Astrocyte (in vitro differentiated cells and primary cell): ENCODE data around the gene DYNLT2B. TPM values are rescaled to one million over a fixed set of nuclear protein-coding genes. Genes with fewer than 3 reads are reported as not detected.

Experiments
- DNase-seq: peaks from one replicate; pipeline ENCODE4 v3.0.0-alpha.2; 2010; ENCODE audit warnings: low read depth
- FAIRE-seq: peaks from 2 replicates; lab custom pipeline; 2011; peaks lifted over from hg19 to GRCh38; lab: Jason Lieb, UNC
- H2AFZ ChIP-seq: 2 replicates; pipeline ENCODE4 v1.6.0; 2012; ENCODE audit warnings: low read depth, low read length, inconsistent platforms
- H3K27ac ChIP-seq: 2 replicates; pipeline ENCODE4 v1.5.1; 2011; ENCODE audit warnings: low read depth, low read length, inconsistent platforms
- H3K27me3 ChIP-seq: 2 replicates; pipeline ENCODE4 v1.6.0; 2011; ENCODE audit warnings: low read length, inconsistent platforms; ENCODE audit not compliant: insufficient read depth
- H3K36me3 ChIP-seq: 2 replicates; pipeline ENCODE4 v1.5.1; 2011; ENCODE audit warnings: low read length, inconsistent platforms; ENCODE audit not compliant: insufficient read depth
- H3K4me1 ChIP-seq: 2 replicates; pipeline ENCODE4 v1.5.1; 2011; ENCODE audit warnings: low read length, inconsistent platforms; ENCODE audit not compliant: insufficient read depth
- H3K4me2 ChIP-seq: 2 replicates; pipeline ENCODE4 v1.6.0; 2012; ENCODE audit warnings: low read length, inconsistent platforms
- H3K4me3 ChIP-seq: 2 replicates; pipeline ENCODE4 v1.5.1; 2011; ENCODE audit warnings: low read depth, mild to moderate bottlenecking, low read length, inconsistent platforms; ENCODE audit not compliant: insufficient read depth
- H3K79me2 ChIP-seq: 2 replicates; pipeline ENCODE4 v1.6.0; 2012; ENCODE audit warnings: mild to moderate bottlenecking, low read length, inconsistent platforms; ENCODE audit not compliant: insufficient read depth
- H3K9ac ChIP-seq: 2 replicates; pipeline ENCODE4 v1.6.0; 2012; ENCODE audit warnings: mild to moderate bottlenecking, low read length, inconsistent platforms
- H3K9me3 ChIP-seq: 2 replicates; pipeline ENCODE4 v1.5.1; 2012; ENCODE audit warnings: low read depth, mild to moderate bottlenecking, low read length, inconsistent platforms; ENCODE audit not compliant: insufficient read depth
- H4K20me1 ChIP-seq: 2 replicates; pipeline ENCODE4 v1.6.0; 2012; ENCODE audit warnings: low read length, inconsistent platforms; ENCODE audit not compliant: insufficient read depth
- H3K27ac Mint-ChIP-seq: one replicate; pipeline ENCODE4 v1.8.0; 2021; ENCODE audit warnings: mild to moderate bottlenecking, mixed read lengths; ENCODE audit not compliant: unreplicated experiment
- H3K27me3 Mint-ChIP-seq: one replicate; pipeline ENCODE4 v1.8.0; 2021; ENCODE audit warnings: low read depth, mixed read lengths; ENCODE audit not compliant: unreplicated experiment
- H3K36me3 Mint-ChIP-seq: one replicate; pipeline ENCODE4 v1.8.0; 2021; ENCODE audit warnings: low read depth, mixed read lengths; ENCODE audit not compliant: unreplicated experiment
- H3K4me1 Mint-ChIP-seq: one replicate; pipeline ENCODE4 v1.8.0; 2021; ENCODE audit warnings: low read depth, mixed read lengths; ENCODE audit not compliant: unreplicated experiment
- H3K4me3 Mint-ChIP-seq: one replicate; pipeline ENCODE4 v1.8.0; 2021; ENCODE audit warnings: mild to moderate bottlenecking, moderate library complexity, mixed read lengths; ENCODE audit not compliant: unreplicated experiment
- H3K9me3 Mint-ChIP-seq: one replicate; pipeline ENCODE4 v1.8.0; 2021; ENCODE audit warnings: mild to moderate bottlenecking, mixed read lengths; ENCODE audit not compliant: unreplicated experiment
- CTCF ChIP-seq: IDR thresholded peaks from 2 replicates; pipeline ENCODE4 v1.5.1; 2011; ENCODE audit warnings: low read depth, mild to moderate bottlenecking, inconsistent platforms, low read length, moderate library complexity; ENCODE audit not compliant: insufficient read depth
- EZH2 ChIP-seq: IDR thresholded peaks from 2 replicates; pipeline ENCODE4 v1.6.1; 2012; ENCODE audit warnings: mild to moderate bottlenecking, low read length, inconsistent platforms; ENCODE audit not compliant: insufficient read depth
- total RNA-seq: library from RNA; stranded (reverse); gene quantifications from 2 replicates; pipeline ENCODE4 v1.2.1, GENCODE V29; 2021

Gene DYNLT2B
- total RNA-seq, 1 donor from 2014 or later: 10.9 TPM

GRCh38 chr3:196263819-196264218 is 54.2 kb downstream of the DYNLT2B start:
- TF ChIP-seq CTCF: no peak
- no peak overlapping the region for H3K4me2 ChIP-seq
- H4K20me1 ChIP-seq: peaks cover 24% of the 10 kb centered on the region
- no peak overlapping the region for H3K27ac ChIP-seq
- peaks cover 9% of the 10 kb centered on the region for H3K4me1 ChIP-seq
- no peak for DNase-seq
- no peak for FAIRE-seq
- no peak overlapping the region for H3K4me3 ChIP-seq
- no peak overlapping the region for H3K4me3 Mint-ChIP-seq
- peaks cover 3% of the 10 kb centered on the region for H3K4me1 Mint-ChIP-seq
- peaks cover 10% of the 10 kb centered on the region for H3K36me3 Mint-ChIP-seq
- H3K9me3 ChIP-seq: no peaks in the 10 kb centered on the region
- peak overlapping the region; percentile 20 for H3K27ac Mint-ChIP-seq
- no peaks in the 10 kb centered on the region for H3K27me3 ChIP-seq
- no peaks in the 10 kb centered on the region for H3K27me3 Mint-ChIP-seq
- no peak overlapping the region for H3K9ac ChIP-seq
- peaks cover 18% of the 10 kb centered on the region for H3K36me3 ChIP-seq
- H3K79me2 ChIP-seq: peaks cover 46% of the 10 kb centered on the region
- no peak overlapping the region for H2AFZ ChIP-seq
- peaks cover 2% of the 10 kb centered on the region for H3K9me3 Mint-ChIP-seq

DNA sequence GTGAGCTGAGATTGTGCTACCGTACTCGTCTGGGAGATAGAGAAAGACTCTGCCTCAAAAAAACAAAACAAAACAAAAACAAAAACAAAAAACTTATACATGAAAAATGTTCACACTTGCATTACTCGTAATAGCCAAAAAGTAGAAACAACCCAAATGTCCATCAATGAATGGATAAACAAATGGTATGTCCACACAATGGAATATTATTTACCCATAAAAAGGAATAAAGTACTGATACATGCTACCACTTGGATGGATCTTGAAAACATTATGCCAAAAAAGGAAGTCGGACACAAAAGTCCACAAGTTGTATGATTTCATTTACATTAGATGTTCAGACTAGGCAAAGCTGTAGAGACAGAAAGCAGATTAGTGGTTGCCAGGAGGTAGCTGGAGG is 57.3 kb downstream of the DYNLT2B start:
- TF ChIP-seq EZH2: no peak
- TF ChIP-seq CTCF: no peak
- H3K79me2 ChIP-seq: peaks cover 50% of the 10 kb centered on the region
- H3K9me3 ChIP-seq: no peaks in the 10 kb centered on the region
- H2AFZ ChIP-seq: no peak overlapping the region
- H4K20me1 ChIP-seq: peaks cover 29% of the 10 kb centered on the region
- no peak overlapping the region for H3K27ac Mint-ChIP-seq
- H3K27me3 Mint-ChIP-seq: no peaks in the 10 kb centered on the region
- no peaks in the 10 kb centered on the region for H3K4me1 ChIP-seq
- H3K4me3 Mint-ChIP-seq: no peak overlapping the region
- DNase-seq (no peak), FAIRE-seq (no peak)
- peaks cover 12% of the 10 kb centered on the region for H3K36me3 Mint-ChIP-seq
- no peaks in the 10 kb centered on the region for H3K4me1 Mint-ChIP-seq
- H3K9ac ChIP-seq: no peak overlapping the region
- H3K27ac ChIP-seq: no peak overlapping the region
- H3K4me3 ChIP-seq: no peak overlapping the region
- peaks cover 15% of the 10 kb centered on the region for H3K36me3 ChIP-seq
- H3K27me3 ChIP-seq: no peaks in the 10 kb centered on the region
- peaks cover 2% of the 10 kb centered on the region for H3K9me3 Mint-ChIP-seq
- no peak overlapping the region for H3K4me2 ChIP-seq

DNA sequence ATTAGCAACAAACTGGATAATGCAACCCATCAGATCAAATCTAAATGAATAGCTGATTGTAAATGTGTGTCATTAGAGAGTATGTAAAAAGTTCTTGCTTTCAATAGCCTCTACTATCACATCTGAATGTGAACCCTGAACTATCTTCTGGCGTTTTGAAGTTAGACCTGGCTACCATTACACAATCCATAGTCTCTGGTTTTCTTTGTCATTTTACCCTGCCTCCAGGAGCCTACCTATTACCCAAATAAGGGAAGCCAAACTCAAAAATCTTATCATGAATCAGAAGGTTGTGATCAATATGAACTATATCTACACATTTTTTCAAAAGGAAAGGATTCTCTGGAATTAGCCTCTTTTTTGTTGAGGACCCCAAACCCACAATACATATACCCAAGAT is 62.3 kb downstream of the DYNLT2B start:
- no peaks in the 10 kb centered on the region for H3K4me1 ChIP-seq

More for the DNA sequence above, 62.3 kb downstream of the DYNLT2B start:
- Histone ChIP-seq H3K4me2 (no peak overlapping the region), H3K27ac (no peak overlapping the region), H3K36me3 (peaks cover 16% of the 10 kb centered on the region), H3K4me3 (no peak overlapping the region), H3K27me3 (no peaks in the 10 kb centered on the region), H3K9ac (no peak overlapping the region), H2AFZ (no peak overlapping the region), H4K20me1 (peaks cover 20% of the 10 kb centered on the region), H3K9me3 (no peaks in the 10 kb centered on the region), H3K79me2 (peaks cover 41% of the 10 kb centered on the region)
- Mint-ChIP-seq H3K36me3 (peaks cover 13% of the 10 kb centered on the region), H3K9me3 (no peaks in the 10 kb centered on the region), H3K27ac (no peak overlapping the region), H3K4me1 (no peaks in the 10 kb centered on the region), H3K27me3 (no peaks in the 10 kb centered on the region), H3K4me3 (no peak overlapping the region)
- DNase-seq (no peak), FAIRE-seq (no peak)
- TF ChIP-seq EZH2: no peak
- TF ChIP-seq CTCF: no peak
